GM13976 (cell line): Measurements from ENCODE around the gene MERTK.

Experiments used
- DNase-seq: peaks from one replicate; pipeline ENCODE4 v3.0.0; 2012; ENCODE audit warnings: low spot score
- in situ Hi-C: fragments of 300-500 bp; cut with MboI; formaldehyde crosslinking; loops from one replicate; pipeline ENCODE4 v1.12.0; 2022; ENCODE audit warnings: low sequenced_read_pairs, mixed read lengths, inconsistent platforms; ENCODE audit not compliant: unreplicated experiment
- TF ChIP-seq, protein P1 (sequence below): IDR thresholded peaks from 2 replicates; pipeline ENCODE4 v1.5.1; 2012; ENCODE audit warnings: borderline replicate concordance, mild to moderate bottlenecking; ENCODE audit not compliant: insufficient read depth; ENCODE audit errors: extremely low read depth, missing control alignments, control extremely low read depth

MERTK gene

GRCh38 chr2:112024231-112024630 lies 125.8 kb downstream of the MERTK start:
- TF ChIP-seq, protein P1, sequence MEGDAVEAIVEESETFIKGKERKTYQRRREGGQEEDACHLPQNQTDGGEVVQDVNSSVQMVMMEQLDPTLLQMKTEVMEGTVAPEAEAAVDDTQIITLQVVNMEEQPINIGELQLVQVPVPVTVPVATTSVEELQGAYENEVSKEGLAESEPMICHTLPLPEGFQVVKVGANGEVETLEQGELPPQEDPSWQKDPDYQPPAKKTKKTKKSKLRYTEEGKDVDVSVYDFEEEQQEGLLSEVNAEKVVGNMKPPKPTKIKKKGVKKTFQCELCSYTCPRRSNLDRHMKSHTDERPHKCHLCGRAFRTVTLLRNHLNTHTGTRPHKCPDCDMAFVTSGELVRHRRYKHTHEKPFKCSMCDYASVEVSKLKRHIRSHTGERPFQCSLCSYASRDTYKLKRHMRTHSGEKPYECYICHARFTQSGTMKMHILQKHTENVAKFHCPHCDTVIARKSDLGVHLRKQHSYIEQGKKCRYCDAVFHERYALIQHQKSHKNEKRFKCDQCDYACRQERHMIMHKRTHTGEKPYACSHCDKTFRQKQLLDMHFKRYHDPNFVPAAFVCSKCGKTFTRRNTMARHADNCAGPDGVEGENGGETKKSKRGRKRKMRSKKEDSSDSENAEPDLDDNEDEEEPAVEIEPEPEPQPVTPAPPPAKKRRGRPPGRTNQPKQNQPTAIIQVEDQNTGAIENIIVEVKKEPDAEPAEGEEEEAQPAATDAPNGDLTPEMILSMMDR, result no peak
- in situ Hi-C loops, result no loop called here
- DNase-seq, result no peak

DNA sequence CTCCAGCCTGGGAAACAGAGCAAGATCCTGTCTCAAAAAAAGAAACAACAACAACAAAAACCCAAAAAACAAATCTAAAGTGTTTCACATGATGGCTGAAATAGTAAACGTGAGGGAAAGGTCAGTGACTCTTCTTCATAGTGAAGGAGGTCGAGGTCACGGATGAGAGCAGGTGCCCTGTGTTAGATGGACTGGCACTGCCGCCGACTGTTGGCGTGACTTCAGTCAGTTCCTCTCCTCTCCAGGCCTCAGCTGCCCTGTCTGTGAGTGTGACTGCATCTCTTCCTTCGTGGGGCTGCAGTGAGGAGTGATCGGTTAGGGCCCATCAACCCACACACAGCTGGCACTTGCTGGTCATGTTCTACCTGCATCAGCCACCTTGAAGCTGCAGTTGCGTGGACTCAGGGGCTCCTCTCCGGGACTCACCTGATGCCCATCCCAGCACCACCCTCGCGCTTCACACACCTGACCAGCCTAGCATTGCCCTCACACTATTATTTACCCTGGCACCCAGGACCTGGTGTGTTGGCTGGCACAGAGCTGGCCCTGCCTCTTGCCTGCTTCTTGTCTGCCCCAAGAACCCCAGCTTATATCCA lies 126.6 kb downstream of the MERTK start:
- DNase-seq, result no peak
- in situ Hi-C loops, result no loop called here
- TF ChIP-seq, protein P1, result no peak

- no peak for DNase-seq
- in situ Hi-C loops, result no loop called here
- TF ChIP-seq, protein P1, result no peak
Measured at GRCh38 chr2:112026509-112026908, 128.1 kb downstream of the MERTK start.

- DNase-seq, result no peak
- in situ Hi-C loops, result no loop called here
- TF ChIP-seq, protein P1, result no peak
Measured at GRCh38 chr2:112027767-112028166, 129.4 kb downstream of the MERTK start.

DNA sequence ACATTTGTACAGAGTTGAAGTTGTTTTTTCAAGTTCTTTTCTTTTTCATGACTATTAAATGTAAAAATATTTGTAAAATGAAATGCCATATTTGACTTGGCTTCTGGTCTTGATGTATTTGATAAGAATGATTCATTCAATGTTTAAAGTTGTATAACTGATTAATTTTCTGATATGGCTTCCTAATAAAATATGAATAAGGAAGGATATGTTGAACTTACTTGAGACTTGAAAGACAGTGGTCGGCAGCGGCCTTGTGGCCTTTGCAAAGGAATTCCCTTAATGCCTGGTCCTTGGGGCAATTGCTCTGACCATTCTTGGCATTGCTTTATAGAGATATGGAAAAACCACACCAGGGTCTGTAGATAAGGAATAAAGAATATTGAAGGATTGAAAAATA lies 130.8 kb downstream of the MERTK start:
- no peak for DNase-seq
- TF ChIP-seq, protein P1, result no peak
- in situ Hi-C loops, result no loop called here

DNA sequence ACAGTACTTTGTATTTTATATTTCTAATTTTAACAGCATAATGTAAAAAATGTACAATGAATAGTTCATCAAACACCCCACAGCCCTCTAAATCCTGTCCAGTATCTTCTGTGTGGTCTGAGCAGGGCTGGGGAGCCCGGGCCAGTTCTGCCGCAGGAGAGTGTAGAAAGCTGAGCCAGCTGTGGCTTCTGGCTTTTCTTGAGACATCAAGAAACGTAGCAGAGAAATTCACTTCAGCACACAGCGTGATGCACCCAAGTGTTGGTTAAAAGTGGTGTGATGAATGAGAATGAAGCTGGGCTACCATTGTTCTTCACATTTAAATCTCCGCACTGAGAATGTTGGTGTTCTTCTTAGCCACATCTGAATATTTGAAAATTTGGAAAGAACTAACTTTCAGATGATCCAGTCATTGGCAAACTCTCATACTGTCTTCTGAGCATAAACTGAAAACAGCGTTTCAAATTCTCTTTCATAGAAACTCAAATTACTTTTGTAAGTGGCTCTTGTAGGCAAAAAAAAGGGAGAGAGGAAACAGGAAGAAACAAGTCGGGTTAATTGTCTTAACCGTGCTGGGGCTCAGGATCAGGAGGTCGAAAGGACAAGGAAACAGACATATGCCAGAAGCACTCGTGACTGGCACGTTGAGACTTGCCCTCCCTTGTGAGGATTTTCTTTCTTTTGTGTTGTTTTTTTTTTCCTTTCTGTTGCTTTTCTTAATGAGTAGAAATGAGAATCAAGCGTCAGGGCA lies 133.2 kb downstream of the MERTK start:
- in situ Hi-C loops, result no loop called here
- TF ChIP-seq, protein P1, result no peak
- DNase-seq, result no peak
